ENCODE results near the gene MYO1E.

- TF ChIP-seq CTCF (IDR thresholded peaks at IDR 0.05 in 8 of 11, conservative IDR thresholded peaks at IDR 0.05 in 3 of 11) (no peak), POLR2A (IDR thresholded peaks at IDR 0.05) (no peak)
These were observed 120.5 kb downstream of the MYO1E start for GRCh38 chr15:59252137-59252536.

Data from spleen (tissue), 7 donors.